ENCODE measurements around the gene NUP210. TPM values are rescaled to one million over a fixed set of nuclear protein-coding genes. Genes with fewer than 3 reads are reported as not detected.
"Not testable (repeated sequence)": the region's sequence is repeated elsewhere in the genome, so short reads cannot be mapped to it uniquely, and the experiment has no call there.

NUP210 gene
- total RNA-seq, 8 experiments from 2014 or later, result 0.20 to 30.2 (median 13.4) TPM

DNA sequence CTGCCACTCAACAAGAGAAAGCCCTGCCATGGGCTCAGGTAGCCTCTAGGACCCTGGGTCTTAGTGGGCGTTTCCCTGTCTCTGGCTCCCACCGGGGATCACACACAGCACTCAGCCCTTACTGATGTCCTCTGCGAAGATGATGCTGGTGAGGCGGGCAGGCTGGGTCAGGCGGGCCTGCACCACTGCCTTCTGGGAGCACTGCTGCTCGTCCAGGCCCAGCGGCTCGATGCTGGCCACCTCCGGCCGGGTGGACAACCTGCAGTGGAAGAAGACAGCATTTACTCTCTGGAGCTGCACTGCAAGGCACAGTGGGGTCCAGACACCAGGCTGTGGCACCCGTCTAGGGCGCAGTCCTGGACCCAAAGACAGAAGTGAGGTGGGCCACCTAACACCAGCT, 20.5 kb downstream of the NUP210 start:
- 0 to 79% (median 60%) methylated on average over 1 to 2 of the region's 12 CpGs; no CpG with 5 or more reads in 7 of the 10 experiments for WGBS, 10 experiments
- Histone ChIP-seq H3K4me1 (replicated peaks in 1 of 2) (no peaks in the 10 kb centered on the region), H3K4me3 (no peak overlapping the region), H3K27ac (no peak overlapping the region)
- ATAC-seq (replicated peaks in 6 of 8), result no peak
- in situ Hi-C loops (cut with MboI; ENCODE audit: low pct_unique_long_range_greater_than_20kb in 2 of 9, low sequenced_read_pairs in 9 of 9, unreplicated experiment in 9 of 9), result no loop called here

- no peak for ATAC-seq (replicated peaks in 6 of 8)
- Histone ChIP-seq H3K4me1 (replicated peaks in 1 of 2) (no peaks in the 10 kb centered on the region), H3K4me3 (no peak overlapping the region), H3K27ac (no peak overlapping the region)
- WGBS, 10 experiments, result 80 to 94% (median 83%) methylated on average over 1 to 2 of the region's 8 CpGs; no CpG with 5 or more reads in 5 of the 10 experiments
- in situ Hi-C loops (cut with MboI; ENCODE audit: low pct_unique_long_range_greater_than_20kb in 2 of 9, low sequenced_read_pairs in 9 of 9, unreplicated experiment in 9 of 9), result no loop called here
These were observed 22.8 kb downstream of the NUP210 start for GRCh38 chr3:13397316-13397715.

DNA sequence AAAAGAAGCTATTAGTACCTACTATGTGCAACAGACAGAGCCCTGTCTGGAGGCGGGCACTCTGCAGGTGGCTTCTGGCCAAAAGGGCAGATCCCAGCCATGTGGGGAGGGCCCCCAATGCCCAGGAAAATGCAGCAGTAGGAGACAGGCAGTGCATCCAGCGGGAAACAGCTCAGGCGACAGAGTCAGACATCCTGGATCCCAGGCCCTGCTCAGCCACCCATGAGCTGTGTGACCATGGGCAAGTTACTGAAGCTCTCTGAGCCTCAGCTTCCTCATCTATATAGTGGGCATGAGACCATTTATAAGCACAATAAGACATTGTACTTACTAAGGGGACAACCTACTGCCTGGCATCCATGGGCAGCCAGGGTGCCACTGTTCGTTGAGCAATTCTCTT, 25.8 kb downstream of the NUP210 start:
- whole genome bisulfite sequencing, 10 experiments, result 0 to 100% (median 79%) methylated on average over 1 to 3 of the region's 4 CpGs; no CpG with 5 or more reads in 3 of the 10 experiments

DNA sequence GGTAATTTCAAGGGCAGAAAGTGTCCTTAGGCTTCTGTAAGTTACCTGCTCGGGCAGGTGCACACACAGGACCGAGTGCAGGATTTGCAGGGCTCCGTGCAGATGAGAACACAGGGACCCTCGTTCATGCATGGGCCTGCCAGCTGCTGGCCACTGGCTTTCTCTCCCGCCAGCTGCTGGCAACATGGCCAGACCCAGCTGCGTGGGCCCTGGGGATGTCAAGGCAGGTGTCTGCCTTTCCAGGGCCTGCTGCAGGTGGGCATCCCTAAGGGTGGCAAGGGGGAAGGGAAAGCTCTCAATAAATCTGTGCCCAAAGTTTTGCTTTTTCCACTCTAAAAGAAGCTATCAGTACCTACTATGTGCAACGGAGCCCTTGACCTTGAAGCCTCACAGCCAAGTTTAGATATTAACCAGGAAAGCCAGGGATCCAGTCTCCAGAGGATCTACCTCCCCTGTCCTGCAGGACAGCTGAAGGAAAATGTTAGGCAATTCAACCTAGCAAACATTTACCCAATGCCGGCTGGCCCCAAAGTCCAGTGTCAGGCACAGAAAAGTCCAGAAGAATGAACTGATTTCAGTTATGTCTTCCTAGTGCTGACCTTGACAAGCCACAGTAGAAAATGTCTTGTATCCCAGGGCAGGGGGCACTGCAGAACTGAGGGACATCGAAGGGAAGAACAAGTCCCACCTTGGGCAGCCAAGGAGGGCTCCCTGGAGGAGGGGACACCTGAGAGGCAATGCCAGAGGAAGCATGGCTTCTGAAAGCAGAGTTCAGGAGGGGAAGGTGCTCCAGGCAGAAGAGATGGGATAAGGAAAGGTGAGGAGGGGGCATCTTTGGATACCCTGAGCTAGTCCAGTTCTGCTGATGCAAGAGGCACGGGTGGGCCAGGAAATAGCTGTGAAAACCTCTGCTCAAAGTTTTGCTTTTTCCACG, 26.4 kb downstream of the NUP210 start:
- ATAC-seq (replicated peaks in 6 of 8), result no peak
- in situ Hi-C loops (cut with MboI; ENCODE audit: low pct_unique_long_range_greater_than_20kb in 2 of 9, low sequenced_read_pairs in 9 of 9, unreplicated experiment in 9 of 9), result no loop called here
- H3K4me1 ChIP-seq (replicated peaks in 1 of 2), result no peaks in the 10 kb centered on the region
- WGBS, 10 experiments, result 57 to 100% (median 74%) methylated on average over 1 to 5 of the region's 11 CpGs; no CpG with 5 or more reads in 2 of the 10 experiments
- H3K4me3 ChIP-seq, result no peak overlapping the region
- no peak overlapping the region for H3K27ac ChIP-seq

More for the DNA sequence above, 25.8 kb downstream of the NUP210 start:
- in situ Hi-C loops (cut with MboI; ENCODE audit: low pct_unique_long_range_greater_than_20kb in 2 of 9, low sequenced_read_pairs in 9 of 9, unreplicated experiment in 9 of 9), result no loop called here
- no peak for ATAC-seq (replicated peaks in 6 of 8)
- Histone ChIP-seq H3K4me1 (replicated peaks in 1 of 2) (no peaks in the 10 kb centered on the region), H3K27ac (no peak overlapping the region), H3K4me3 (no peak overlapping the region)

DNA sequence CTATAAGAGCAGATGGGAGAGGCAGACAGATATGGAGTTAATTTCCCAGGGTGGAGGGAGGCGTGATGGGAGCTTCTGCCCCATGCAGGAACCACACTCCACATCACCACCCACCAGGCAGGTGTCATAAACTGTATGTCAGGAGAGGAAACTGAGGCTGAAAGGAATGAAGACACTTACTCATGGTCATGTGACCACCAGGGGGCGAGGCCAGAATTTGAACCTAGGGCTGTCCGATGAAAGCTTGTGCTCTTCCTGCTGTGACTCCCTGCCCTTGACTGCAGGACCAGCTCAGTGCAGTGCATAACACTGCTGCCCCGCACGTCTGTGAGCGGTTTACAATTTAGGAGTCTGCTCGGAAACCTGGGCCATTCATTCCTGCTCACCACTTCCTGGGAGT, 28.8 kb downstream of the NUP210 start:
- no peak for ATAC-seq (replicated peaks in 6 of 8)
- no peak overlapping the region for H3K4me3 ChIP-seq
- 71 to 100% (median 93%) methylated on average over 1 to 2 of the region's 7 CpGs; no CpG with 5 or more reads in 7 of the 10 experiments for WGBS, 10 experiments
- no peak overlapping the region for H3K27ac ChIP-seq
- H3K4me1 ChIP-seq (replicated peaks in 1 of 2), result no peaks in the 10 kb centered on the region
- in situ Hi-C loops (cut with MboI; ENCODE audit: low pct_unique_long_range_greater_than_20kb in 2 of 9, low sequenced_read_pairs in 9 of 9, unreplicated experiment in 9 of 9), result no loop called here

DNA sequence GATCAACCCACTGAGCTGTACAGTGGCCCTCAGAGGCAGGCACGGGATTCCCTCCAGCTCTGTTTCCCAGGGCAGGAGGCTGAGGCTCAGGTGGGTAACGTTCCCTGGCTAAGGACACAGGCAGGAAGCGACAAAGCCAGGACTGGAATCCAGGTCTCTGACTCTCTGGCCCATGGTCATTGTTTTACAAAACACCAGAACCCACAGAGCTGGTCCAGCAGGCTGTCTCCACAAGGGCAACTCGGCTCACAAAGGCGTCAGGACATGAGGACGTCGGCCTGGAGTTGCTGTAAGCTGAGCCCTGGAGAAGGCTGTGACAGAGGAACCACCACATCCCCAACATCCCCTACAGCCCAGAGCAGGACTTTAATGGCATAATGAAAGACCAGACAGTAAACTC, 30.7 kb downstream of the NUP210 start:
- Histone ChIP-seq H3K27ac (no peak overlapping the region), H3K4me3 (no peak overlapping the region), H3K4me1 (replicated peaks in 1 of 2) (no peaks in the 10 kb centered on the region)
- no peak for ATAC-seq (replicated peaks in 6 of 8)
- in situ Hi-C loops (cut with MboI; ENCODE audit: low pct_unique_long_range_greater_than_20kb in 2 of 9, low sequenced_read_pairs in 9 of 9, unreplicated experiment in 9 of 9), result no loop called here
- WGBS, 10 experiments, result 60 to 82% (median 77%) methylated on average over 1 to 4 of the region's 7 CpGs; no CpG with 5 or more reads in 5 of the 10 experiments

DNA sequence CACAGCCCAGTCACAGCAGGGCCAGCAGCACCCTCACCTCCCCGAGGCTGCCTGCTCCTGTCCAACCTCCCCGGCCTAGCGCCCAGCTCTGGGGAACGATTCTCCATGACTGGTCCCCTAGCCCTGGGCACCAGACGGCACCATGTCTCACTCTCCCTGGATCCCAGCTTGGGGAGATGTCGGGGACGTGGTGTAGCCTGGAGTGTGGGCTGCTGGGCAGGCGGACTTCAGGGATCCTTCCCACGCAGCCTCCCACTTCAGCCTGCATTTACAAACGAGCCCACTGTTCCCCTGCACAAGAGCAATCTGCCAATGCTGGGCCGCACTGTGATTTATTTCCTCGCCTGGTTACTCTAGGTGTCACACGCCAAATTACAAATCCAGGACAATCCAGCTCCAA, 31.3 kb downstream of the NUP210 start:
- Histone ChIP-seq H3K27ac (no peak overlapping the region), H3K4me1 (replicated peaks in 1 of 2) (no peaks in the 10 kb centered on the region), H3K4me3 (no peak overlapping the region)
- no peak for ATAC-seq (replicated peaks in 6 of 8)
- in situ Hi-C loops (cut with MboI; ENCODE audit: low pct_unique_long_range_greater_than_20kb in 2 of 9, low sequenced_read_pairs in 9 of 9, unreplicated experiment in 9 of 9), result no loop called here
- WGBS, 10 experiments, result 90 to 93% (median 92%) methylated on average over 3 to 7 of the region's 13 CpGs; no CpG with 5 or more reads in 7 of the 10 experiments

- in situ Hi-C loops (cut with MboI; ENCODE audit: low pct_unique_long_range_greater_than_20kb in 2 of 9, low sequenced_read_pairs in 9 of 9, unreplicated experiment in 9 of 9), result no loop called here
- peak in 1 of 8 experiments; percentile 20 for ATAC-seq (replicated peaks in 6 of 8)
- no peak overlapping the region for H3K4me3 ChIP-seq
- no peaks in the 10 kb centered on the region for H3K4me1 ChIP-seq (replicated peaks in 1 of 2)
- no peak overlapping the region for H3K27ac ChIP-seq
- WGBS, 10 experiments, result 29 to 100% (median 50%) methylated on average over 1 to 3 of the region's 3 CpGs; no CpG with 5 or more reads in 5 of the 10 experiments
These were observed 34.7 kb downstream of the NUP210 start for GRCh38 chr3:13385373-13385965.

- in situ Hi-C loops (cut with MboI; ENCODE audit: low pct_unique_long_range_greater_than_20kb in 2 of 9, low sequenced_read_pairs in 9 of 9, unreplicated experiment in 9 of 9), result no loop called here
- no peak for ATAC-seq (replicated peaks in 6 of 8)
These were observed 39.2 kb downstream of the NUP210 start for GRCh38 chr3:13380971-13381370.

GRCh38 chr3:13379201-13379830, 40.8 kb downstream of the NUP210 start:
- 0 to 90% (median 80%) methylated on average over 1 to 15 of the region's 20 CpGs; no CpG with 5 or more reads in 1 of the 10 experiments for WGBS, 10 experiments
- Histone ChIP-seq H3K4me1 (replicated peaks in 1 of 2) (no peaks in the 10 kb centered on the region), H3K27ac (no peak overlapping the region), H3K4me3 (no peak overlapping the region)
- peak in 7 of 8 experiments; percentile 86 to 97 (median 89) for ATAC-seq (replicated peaks in 6 of 8)
- in situ Hi-C loops (cut with MboI; ENCODE audit: low pct_unique_long_range_greater_than_20kb in 2 of 9, low sequenced_read_pairs in 9 of 9, unreplicated experiment in 9 of 9), result no loop called here

More at GRCh38 chr3:13380971-13381370, 39.2 kb downstream of the NUP210 start:
- Histone ChIP-seq H3K4me3 (no peak overlapping the region), H3K4me1 (replicated peaks in 1 of 2) (no peaks in the 10 kb centered on the region), H3K27ac (no peak overlapping the region)

GRCh38 chr3:13378155-13378554, 42.0 kb downstream of the NUP210 start:
- ATAC-seq (replicated peaks in 6 of 8), result peak in 6 of 8 experiments; percentile 16 to 75 (median 72)
- Histone ChIP-seq H3K4me1 (replicated peaks in 1 of 2) (no peaks in the 10 kb centered on the region), H3K4me3 (no peak overlapping the region), H3K27ac (no peak overlapping the region)
- 83 to 100% (median 100%) methylated on average over 1 to 5 of the region's 5 CpGs; no CpG with 5 or more reads in 4 of the 10 experiments for WGBS, 10 experiments
- in situ Hi-C loops (cut with MboI; ENCODE audit: low pct_unique_long_range_greater_than_20kb in 2 of 9, low sequenced_read_pairs in 9 of 9, unreplicated experiment in 9 of 9), result no loop called here

GRCh38 chr3:13377741-13378140, 42.4 kb downstream of the NUP210 start:
- H3K4me3 ChIP-seq; H3K4me1 ChIP-seq (replicated peaks in 1 of 2); ATAC-seq (replicated peaks in 6 of 8); in situ Hi-C loops (cut with MboI; ENCODE audit: low pct_unique_long_range_greater_than_20kb in 2 of 9, low sequenced_read_pairs in 9 of 9, unreplicated experiment in 9 of 9); H3K27ac ChIP-seq: not testable (repeated sequence)
- WGBS, 10 experiments, result 100% methylated on average over 1 of the region's 2 CpGs; no CpG with 5 or more reads in 7 of the 10 experiments

GRCh38 chr3:13377021-13377420, 43.1 kb downstream of the NUP210 start:
- 75 to 94% (median 91%) methylated on average over 2 to 3 of the region's 14 CpGs; no CpG with 5 or more reads in 6 of the 10 experiments for WGBS, 10 experiments
- no peak overlapping the region for H3K27ac ChIP-seq
- no peaks in the 10 kb centered on the region for H3K4me1 ChIP-seq (replicated peaks in 1 of 2)
- in situ Hi-C loops (cut with MboI; ENCODE audit: low pct_unique_long_range_greater_than_20kb in 2 of 9, low sequenced_read_pairs in 9 of 9, unreplicated experiment in 9 of 9), result no loop called here
- no peak for ATAC-seq (replicated peaks in 6 of 8)
- H3K4me3 ChIP-seq, result no peak overlapping the region

All from motor neuron (in vitro differentiated cells).